Measurements from ENCODE around the gene CLIC6.

GRCh38 chr21:34704119-34704518, 35.3 kb downstream of the CLIC6 start:
- TF ChIP-seq CTCF (IDR thresholded peaks at IDR 0.05; ENCODE audit: low read depth, low read length), result no peak
- no peak for TF ChIP-seq POLR2A (IDR thresholded peaks at IDR 0.05; ENCODE audit: extremely low read depth, insufficient read length)
- TF ChIP-seq MAX (IDR thresholded peaks at IDR 0.05; ENCODE audit: low read depth, low read length), result no peak
